Thoracic aorta (tissue), 2 donors: ENCODE measurements around the gene SBK2. TPM values are rescaled to one million over a fixed set of nuclear protein-coding genes. Genes with fewer than 3 reads are reported as not detected.

Experiments
- ATAC-seq: fragments of 150-250 bp; one replicate; pipeline ENCODE4 v1.8.0; 2017; ENCODE audit warnings: low read depth; ENCODE audit not compliant: insufficient number of reproducible peaks, low FRiP score
- DNase-seq: peaks from one replicate; pipeline ENCODE4 v3.0.0-alpha.2; 2020; ENCODE audit warnings: low spot score
- H3K27ac ChIP-seq, 2 donors: fragments of 200-600 bp; sonication (generic); 1 replicate in 1 of 2; 2 replicates in 1 of 2; pipeline ENCODE4 v1.5.1; 2016; ENCODE audit warnings: mild to moderate bottlenecking in 2 of 2, moderate library complexity in 2 of 2
- H3K27me3 ChIP-seq: fragments of 200-600 bp; sonication (generic); replicated peaks from 2 replicates; pipeline ENCODE4 v1.6.0; 2016; ENCODE audit warnings: mild to moderate bottlenecking; ENCODE audit not compliant: insufficient read depth
- H3K36me3 ChIP-seq: fragments of 200-600 bp; sonication (generic); one replicate; pipeline ENCODE4 v1.5.1; 2016
- H3K4me1 ChIP-seq, 2 donors: fragments of 200-600 bp; sonication (generic); 1 replicate in 1 of 2; 2 replicates in 1 of 2; pipeline versions ENCODE4 v1.5.1 to v1.6.0; 2016; ENCODE audit warnings: low read depth in 2 of 2, mild to moderate bottlenecking in 1 of 2; ENCODE audit not compliant: control insufficient read depth in 1 of 2
- H3K4me3 ChIP-seq: fragments of 200-600 bp; sonication (generic); 2 replicates; pipeline ENCODE4 v1.5.1; 2016; ENCODE audit warnings: mild to moderate bottlenecking
- H3K9me3 ChIP-seq: fragments of 200-600 bp; sonication (generic); 2 replicates; pipeline ENCODE4 v1.5.1; 2016
- CTCF ChIP-seq: fragments of 200-600 bp; sonication (generic); IDR thresholded peaks from one replicate; pipeline ENCODE4 v1.5.1; 2019; ENCODE audit warnings: antibody characterized with exemption
- total RNA-seq, 2 donors: library from RNA; depleted of rRNA; stranded (reverse); fragments of >200 nt; gene quantifications; one replicate each; pipeline versions ENCODE4 v1.1.0 to v1.2.3, GENCODE V29; 2016

The SBK2 gene
- total RNA-seq, 2 donors from 2014 or later = not detected

- TF ChIP-seq CTCF = no peak
- Histone ChIP-seq H3K9me3 (no peaks in the 10 kb centered on the region), H3K27me3 (no peaks in the 10 kb centered on the region), H3K36me3 (no peaks in the 10 kb centered on the region), H3K27ac (no peak overlapping the region), H3K4me1 (no peaks in the 10 kb centered on the region), H3K4me3 (no peak overlapping the region)
- no peak for ATAC-seq
- DNase-seq = no peak
Observed at GRCh38 chr19:55508120-55508519, 28.8 kb downstream of the SBK2 start.

- no peak for ATAC-seq
- no peak for DNase-seq
- H3K4me3 ChIP-seq = no peak overlapping the region
- no peaks in the 10 kb centered on the region for H3K27me3 ChIP-seq
- H3K4me1 ChIP-seq = no peaks in the 10 kb centered on the region
- TF ChIP-seq CTCF = no peak
- H3K27ac ChIP-seq = no peak overlapping the region
- H3K9me3 ChIP-seq = no peaks in the 10 kb centered on the region
- H3K36me3 ChIP-seq = no peaks in the 10 kb centered on the region
Observed at GRCh38 chr19:55504981-55505380, 32.0 kb downstream of the SBK2 start.

DNA sequence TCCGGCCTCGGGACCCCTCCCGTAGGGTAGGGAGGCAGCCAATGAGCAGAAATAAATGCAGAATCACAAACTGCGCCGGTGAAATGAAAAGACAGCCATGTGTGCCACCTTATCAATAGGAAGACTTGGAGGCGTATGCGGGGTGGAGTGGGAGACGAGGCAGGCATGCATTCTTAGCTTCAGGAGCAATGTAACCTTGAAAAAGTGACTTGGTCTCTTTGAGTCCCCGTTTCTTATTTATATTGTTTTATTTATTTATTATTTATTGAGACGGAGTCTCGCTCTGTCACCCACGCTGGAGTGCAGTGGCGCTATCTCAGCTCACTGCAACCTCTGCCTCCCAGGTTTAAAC lies 32.7 kb downstream of the SBK2 start:
- ATAC-seq (no peak), DNase-seq (no peak)
- TF ChIP-seq CTCF = no peak
- no peaks in the 10 kb centered on the region for H3K27me3 ChIP-seq
- peak overlapping the region; percentile 80 for H3K4me3 ChIP-seq
- no peaks in the 10 kb centered on the region for H3K36me3 ChIP-seq
- H3K9me3 ChIP-seq = no peaks in the 10 kb centered on the region
- peak overlapping the region; percentile 54 to 74 for H3K27ac ChIP-seq
- no peaks in the 10 kb centered on the region for H3K4me1 ChIP-seq

- Histone ChIP-seq H3K36me3 (no peaks in the 10 kb centered on the region), H3K4me1 (no peaks in the 10 kb centered on the region), H3K27ac (peak overlapping the region; percentile 54 to 74), H3K27me3 (no peaks in the 10 kb centered on the region), H3K9me3 (no peaks in the 10 kb centered on the region), H3K4me3 (peak overlapping the region; percentile 80)
- peak; percentile 69 for DNase-seq
- peak; percentile 96 for ATAC-seq
- TF ChIP-seq CTCF = peak; percentile 99
Observed at GRCh38 chr19:55503502-55504251, 33.3 kb downstream of the SBK2 start.

DNA sequence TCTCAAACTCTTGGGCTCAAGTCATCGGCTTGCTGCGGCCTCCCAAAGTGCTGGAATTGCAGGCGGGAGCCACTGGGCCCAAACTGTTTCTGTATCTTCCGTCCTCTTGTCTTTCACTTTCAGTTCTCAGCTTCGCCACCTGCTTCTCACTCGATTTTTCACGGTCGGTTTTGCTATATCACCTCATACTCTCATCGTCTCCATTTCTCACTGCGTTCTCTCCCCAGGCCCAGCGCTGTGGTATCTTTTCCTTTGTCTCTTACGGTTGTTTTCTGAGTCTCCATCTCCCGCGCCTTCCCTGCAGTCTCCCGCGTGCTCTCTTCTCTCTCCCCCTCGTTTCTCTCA lies 33.8 kb downstream of the SBK2 start:
- TF ChIP-seq CTCF = no peak
- no peaks in the 10 kb centered on the region for H3K4me1 ChIP-seq
- H3K27ac ChIP-seq = no peak overlapping the region
- no peaks in the 10 kb centered on the region for H3K27me3 ChIP-seq
- no peak for DNase-seq
- no peaks in the 10 kb centered on the region for H3K9me3 ChIP-seq
- no peak for ATAC-seq
- H3K4me3 ChIP-seq = peak overlapping the region; percentile 80
- no peaks in the 10 kb centered on the region for H3K36me3 ChIP-seq
